GM18867 (cell line): ENCODE measurements around the gene EEFSEC.

Experiments used
- ATAC-seq: cut with Tn5 transposase; IDR thresholded peaks from one replicate; pipeline ENCODE4 v1.9.1; 2021; ENCODE audit warnings: mild to moderate bottlenecking, moderate library complexity; ENCODE audit not compliant: unreplicated experiment

The EEFSEC gene

DNA sequence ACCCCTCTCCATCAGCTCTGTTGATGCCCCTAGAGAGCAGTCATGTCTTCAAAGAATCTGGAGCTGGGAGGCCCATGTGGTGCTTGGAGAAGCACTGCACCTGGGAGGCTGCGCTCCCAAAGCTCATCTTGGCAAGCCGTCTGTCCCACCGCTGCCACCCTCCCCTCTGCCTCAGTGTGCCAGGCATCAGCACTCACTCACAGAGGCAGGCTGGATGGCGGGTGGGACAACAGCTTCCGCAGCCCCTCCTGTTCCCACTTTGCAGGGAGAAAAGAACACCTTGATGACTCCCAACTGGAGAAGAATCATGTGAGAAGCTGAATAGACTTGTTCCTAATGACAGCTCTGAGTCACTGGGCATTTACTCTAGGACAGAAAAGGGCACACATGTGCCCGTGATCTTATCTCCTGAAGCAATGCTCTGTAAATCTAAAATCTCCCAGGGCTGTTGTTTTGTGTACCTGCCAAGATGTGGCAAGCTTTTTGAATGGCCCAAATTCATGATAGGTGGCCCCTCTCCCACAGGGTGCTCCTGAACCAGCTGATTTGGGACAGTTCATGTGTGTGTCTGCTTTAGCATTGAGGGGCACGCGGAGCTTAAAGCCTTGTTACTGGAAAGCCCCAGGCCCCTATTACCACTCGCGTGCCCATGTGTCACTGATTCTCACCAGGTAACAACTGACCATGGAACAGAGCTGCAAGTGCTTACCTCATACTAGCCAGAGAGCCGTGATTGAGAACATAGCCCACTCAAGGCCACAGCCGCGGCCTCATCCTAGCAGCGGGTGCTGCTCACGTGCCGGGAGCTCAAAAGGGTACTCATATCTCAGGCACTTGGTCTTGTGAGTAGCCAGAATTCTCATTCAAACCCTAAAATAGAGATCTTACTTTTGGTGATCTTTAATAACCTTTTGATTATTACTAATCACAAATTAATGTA is 209.0 kb downstream of the EEFSEC start:
- no peak for ATAC-seq

DNA sequence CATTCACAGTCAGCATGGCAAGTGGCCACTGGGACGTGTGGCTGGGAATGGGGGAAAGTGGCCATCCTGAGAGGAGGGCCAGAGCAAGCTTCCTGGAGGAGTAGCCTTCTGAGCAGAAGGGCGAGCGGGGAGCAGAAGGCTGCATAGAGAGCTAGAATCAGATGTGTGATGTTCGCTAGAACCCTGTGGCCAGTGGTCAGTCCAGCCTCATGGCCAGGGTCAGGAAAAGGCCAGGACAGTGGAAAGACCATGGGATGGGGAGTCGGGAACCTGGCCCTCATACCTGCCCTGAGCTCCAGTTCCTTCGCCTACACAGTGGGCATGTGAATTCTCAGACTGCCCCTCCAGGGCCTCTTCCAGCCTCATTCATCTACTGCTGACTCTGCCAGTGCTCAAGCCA is 211.0 kb downstream of the EEFSEC start:
- no peak for ATAC-seq

DNA sequence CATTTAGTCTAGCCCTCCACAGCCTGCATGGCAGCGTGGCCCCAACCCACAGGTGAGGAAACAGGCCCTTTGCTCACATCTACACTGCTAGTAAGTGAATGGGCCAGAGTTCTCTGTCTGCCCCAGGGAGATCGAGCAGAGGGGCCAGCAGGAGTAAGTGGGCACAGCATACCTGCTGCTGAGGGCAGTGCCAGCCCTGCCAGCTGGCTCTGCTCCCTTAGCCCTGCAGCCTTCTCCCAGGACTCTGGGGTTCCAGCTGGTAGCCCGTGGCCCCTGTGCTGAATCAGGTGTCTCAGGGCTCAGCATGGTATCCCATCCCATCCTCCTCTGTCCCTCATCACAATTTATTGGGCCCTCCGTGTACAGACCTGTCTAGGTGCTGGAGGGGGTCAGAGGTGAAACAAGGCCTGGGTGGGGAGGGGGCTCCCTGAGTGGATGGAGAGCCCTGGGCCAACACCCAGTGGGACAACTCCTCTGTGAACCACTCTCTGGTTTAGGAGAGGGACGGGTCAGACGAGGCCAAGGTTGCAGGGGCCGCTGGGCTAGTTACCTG is 211.6 kb downstream of the EEFSEC start:
- no peak for ATAC-seq

DNA sequence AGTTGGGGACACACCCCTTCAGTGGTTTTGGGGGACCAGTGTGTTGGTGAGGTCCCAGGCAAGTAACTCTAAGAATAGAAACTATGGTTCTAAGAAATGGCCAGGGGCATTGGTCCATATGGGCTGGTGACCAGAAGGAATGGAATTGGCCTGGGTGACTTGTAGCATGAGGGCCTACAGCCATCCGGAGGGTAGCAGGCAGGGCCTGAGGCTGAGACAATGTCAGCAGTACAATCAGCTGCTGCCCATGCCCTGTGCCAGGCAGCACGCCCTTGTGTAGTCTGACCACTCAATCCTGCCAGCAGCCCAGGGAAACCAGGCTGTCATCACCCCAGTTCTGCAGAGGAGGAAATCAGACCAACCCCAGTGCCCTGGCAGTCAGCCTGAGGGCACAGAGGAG is 212.9 kb downstream of the EEFSEC start:
- ATAC-seq = no peak

DNA sequence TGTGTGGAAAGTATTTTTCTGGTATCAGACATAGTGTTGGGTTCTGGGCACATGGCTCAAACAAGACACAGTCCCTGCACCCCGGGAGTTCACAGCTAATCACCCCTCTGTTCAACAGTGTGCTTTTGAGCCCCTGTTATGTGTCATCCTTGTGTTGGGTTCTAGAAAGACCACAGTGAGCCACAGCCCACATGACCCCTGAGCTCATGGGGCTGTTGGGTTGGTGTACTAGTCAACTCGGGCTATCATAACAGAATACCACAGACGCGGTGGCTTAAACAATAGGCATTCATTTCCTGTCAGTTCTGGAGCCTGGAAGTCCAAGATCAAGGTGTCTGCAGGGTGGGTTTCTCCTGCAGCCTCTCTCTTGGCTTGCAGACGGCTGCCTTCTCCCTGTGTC is 213.4 kb downstream of the EEFSEC start:
- no peak for ATAC-seq

DNA sequence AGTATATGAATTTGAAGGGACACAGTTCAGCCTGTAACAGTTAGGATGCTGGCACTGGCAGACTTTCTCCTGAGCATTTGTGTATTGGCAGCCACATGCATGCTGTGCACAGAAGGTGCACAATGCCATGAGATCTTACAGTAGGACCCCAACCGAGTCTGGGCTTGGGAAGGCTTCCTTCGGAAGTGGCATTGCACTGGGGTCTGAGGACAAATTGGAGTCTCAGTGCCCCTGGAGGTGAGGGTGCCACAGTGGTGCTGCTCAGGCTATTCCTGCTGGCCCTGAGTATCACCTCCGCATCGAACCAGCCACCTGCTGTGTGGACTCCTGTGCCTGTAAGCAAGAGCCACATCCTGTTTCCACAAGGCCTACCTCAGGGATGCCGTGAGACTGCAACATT is 213.9 kb downstream of the EEFSEC start:
- no peak for ATAC-seq

DNA sequence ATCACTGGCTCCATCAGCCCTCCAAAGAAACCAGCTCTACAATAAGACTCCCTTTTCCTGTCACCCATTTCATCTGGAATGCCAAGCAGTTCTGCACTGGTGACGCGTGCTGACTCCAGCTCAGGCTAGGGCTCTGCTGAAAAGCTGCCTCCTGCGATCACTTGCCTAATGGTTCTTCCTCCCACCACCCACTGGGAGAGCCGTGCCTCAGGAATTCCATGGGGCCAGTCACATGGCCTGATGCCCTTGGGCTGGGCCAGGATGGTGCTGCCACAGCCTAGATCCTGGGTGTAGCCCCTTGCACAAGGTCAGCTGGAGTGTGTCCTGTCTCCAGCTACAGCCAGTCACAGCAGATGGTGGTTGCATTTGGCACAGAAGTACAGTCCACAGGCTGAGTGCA is 214.5 kb downstream of the EEFSEC start:
- no peak for ATAC-seq

DNA sequence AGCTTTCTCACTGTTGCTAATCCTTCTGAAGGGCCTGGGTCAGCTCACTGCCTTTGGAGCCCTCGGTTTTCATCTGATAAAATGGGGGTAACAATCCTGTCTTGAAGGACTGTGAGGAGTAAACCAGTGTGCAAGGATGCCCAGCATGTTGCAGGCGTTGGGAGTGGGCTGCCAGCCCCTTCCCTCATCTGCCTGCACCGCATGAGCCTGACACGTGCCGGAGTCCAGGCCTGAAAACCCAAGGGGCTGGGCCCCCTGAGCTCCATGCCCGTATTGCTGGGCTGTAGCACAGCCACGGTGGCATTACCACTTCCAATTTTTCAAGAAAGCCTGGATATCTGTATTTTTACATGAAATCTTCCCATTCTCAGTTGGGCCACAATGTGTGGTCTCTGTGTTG is 215.3 kb downstream of the EEFSEC start:
- no peak for ATAC-seq

DNA sequence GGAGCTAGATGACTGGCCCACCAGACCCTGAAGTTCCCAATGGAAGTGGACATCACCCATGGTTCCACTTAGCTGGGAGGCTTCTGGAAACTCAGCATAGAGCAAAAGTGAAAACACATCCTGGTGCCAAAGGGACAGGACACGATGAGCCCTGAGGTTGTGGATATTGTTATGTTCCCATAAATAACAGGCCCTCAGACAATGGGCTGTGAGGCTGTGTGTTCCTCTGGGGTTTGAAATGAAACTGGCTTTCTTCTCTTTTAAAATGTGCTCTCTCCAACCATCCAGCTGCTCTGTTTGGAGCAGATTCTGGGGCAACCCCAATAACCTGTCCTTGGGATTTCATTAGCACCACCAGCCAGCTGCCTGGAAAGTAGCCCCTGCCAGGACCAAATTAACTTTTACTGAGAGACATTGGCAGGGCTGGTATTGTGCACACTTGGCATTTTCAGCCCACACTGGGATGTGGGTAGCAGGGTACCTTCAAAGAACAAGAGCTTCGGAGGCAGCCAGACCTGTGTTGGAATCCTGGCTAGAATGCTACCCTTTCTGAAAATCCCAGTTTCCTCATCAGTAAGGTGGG is 215.9 kb downstream of the EEFSEC start:
- ATAC-seq = no peak

DNA sequence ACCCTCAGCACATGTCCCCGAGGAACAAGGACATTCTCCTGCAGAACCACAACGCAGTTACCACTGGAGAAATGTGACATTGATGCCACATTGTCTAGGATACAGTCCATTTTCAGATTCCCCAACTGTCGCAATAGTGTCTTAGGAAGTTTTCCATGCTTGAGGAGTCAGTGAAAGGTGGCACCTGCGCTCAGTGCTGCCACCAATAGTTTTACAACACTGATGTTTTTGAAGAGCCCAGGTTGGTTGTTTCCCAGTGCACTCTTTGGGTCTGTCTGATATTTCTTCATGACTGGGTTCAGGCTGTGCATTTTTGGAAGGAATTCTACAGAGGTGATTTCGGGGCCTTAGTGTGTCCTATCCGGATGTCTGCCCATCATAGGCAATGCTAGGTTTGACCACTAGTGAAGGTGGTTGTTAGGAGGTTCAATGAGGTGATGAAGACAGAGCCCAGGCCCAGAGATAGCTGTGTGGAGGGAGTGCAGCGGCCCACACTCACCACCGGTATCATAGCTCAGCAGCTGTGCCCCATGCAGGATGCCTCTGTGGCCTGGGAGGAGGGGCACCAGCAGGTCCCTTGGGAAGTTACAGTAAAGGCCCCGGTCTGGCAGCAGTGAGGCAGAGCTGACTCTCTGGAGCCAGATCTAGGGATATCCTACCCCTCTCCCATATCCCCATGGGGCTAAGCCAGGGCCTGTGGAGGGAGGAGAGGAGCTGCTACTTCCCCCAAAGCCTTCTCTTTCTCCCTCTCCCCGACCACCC is 216.8 kb downstream of the EEFSEC start:
- ATAC-seq = no peak

DNA sequence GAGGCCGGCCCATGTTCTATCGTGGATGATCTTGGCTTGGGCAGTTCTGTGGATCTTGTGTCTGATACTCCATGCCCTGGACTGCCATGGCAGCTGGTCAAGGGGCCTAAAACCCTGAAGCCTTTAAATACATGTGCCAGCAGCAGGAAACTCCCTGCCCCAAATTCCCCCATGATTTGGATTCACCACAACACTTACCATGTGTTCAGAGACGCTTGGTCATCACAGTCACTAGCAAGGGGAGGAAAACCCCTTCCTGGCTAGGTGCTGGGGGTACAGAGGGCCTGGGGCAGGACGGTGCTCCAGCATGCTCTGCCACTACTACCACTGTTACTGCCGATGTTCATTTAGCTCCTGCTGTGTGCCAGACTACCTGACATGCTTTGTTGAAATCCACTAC is 219.0 kb downstream of the EEFSEC start:
- no peak for ATAC-seq

DNA sequence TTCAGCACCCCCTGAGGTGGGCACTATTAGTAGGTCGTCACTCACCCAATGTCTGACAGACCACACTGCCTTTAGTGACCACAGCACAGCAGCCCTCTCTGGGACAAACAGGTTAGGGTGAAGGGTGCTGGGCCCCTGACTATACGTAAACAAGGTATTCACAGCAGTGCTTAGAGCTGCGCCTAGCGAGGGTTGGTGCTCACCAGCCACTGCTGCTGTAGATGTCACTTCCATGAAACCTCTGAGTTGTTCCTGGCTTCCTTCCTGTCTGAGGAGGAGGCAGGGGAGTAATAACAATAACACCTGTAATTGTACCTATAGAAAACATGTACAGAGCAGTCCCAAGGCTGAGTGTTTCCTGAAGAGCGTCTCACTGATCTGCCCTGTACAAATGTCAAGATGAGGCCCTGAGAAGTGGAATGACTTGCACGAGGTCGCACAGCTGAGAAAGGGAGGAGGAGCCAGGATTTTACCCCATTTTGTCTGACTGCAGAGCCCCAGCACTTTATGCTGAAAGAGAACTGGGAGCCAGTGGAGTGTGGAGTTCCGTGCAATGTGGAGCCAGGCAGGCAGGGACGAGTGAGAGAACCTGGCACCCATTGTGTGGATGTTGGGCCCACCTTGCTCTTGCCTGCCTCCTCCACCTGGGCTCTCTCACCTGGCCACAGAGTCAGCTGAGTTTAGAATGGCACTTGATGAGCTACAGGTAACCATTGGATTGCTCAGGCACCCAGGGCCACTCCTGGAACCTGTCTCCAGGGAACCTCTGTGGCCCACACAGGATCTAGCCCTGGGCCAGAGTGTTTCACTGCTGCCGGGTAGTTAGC is 219.6 kb downstream of the EEFSEC start:
- no peak for ATAC-seq

DNA sequence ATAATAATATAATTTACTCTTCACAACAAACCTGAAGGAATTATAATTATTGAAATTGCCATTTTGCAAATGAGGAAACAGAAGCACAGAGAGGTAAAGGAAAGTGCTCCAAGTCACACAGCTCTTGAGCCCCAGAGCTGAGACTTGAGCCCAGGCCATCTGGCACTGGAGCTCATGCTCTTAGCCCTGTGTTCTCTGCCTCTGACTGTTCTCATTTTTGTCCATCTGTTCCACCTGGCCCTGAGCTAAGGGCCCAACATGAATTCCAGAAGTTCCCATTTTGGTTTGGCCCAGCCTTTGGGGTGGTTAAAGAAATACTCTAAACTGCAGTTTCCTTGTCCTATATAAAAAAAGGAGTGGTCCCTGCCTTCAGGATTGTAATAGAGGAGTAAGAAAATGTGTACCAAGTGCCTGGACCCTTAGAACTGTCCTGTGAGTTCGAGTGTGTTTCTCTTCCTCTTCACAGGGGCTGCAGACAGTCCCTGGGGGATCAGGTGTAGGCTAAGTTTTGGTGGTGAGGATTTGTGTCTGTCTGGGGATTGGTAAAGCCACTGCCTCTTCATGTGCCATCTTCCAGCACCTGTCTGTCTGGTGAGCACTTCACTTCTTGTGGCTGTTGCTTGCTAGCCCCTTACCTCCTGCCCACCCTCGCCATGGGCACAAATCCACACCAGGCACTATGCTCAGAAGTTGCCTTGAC is 221.6 kb downstream of the EEFSEC start:
- no peak for ATAC-seq

DNA sequence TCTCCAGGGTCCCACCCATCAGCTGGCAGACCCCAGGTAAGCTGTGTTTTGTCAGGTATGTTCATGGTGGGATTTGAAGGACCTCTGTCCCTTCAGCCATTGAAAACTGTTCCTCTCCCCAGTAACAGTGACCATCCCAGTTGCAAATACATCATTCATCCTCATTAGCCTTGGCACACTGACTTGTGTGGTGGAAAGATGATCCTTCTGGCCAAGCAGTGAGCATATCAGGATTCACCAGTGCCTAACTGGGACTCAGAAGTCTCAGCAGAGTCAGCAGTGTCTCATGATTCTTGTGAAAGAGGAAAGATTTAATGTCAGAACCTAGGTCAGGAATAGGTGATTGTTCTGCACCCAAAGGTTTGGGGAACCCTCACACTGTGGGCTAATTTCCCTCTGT is 223.2 kb downstream of the EEFSEC start:
- no peak for ATAC-seq

DNA sequence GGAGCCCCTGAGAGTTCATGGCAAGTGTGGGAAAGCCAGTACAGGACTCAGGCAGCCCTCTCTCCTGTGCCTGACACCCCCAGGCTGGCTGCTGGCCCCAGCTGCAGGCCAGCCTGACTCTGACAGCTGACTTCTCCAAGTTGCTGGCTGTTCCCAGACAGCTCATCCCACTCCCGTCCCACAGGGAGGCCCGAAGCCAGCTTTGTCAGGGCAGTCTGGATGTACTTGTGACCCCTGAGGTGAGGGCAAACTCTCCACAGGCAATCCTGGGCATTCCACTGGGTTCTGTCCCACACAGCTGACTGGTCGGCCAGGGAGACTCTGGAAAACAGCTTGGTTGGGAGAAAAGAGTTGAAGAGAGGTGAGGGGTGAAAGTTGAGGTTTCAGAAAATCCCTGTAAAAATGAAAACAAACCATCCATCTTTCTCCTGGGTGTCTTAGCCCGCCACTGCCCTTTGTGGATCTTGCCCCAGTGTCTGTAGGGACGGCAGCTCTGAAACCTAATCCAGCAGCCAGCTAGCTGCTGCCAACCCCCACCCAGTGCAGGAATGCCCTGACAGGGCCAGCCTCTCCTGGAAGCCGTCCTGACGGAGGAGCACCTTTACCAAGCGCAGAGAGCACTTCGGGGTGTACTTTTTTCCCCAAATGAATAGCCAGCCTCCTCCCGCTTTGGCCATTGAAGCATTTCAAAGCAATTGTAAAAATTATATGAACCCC is 225.5 kb downstream of the EEFSEC start:
- ATAC-seq = no peak

DNA sequence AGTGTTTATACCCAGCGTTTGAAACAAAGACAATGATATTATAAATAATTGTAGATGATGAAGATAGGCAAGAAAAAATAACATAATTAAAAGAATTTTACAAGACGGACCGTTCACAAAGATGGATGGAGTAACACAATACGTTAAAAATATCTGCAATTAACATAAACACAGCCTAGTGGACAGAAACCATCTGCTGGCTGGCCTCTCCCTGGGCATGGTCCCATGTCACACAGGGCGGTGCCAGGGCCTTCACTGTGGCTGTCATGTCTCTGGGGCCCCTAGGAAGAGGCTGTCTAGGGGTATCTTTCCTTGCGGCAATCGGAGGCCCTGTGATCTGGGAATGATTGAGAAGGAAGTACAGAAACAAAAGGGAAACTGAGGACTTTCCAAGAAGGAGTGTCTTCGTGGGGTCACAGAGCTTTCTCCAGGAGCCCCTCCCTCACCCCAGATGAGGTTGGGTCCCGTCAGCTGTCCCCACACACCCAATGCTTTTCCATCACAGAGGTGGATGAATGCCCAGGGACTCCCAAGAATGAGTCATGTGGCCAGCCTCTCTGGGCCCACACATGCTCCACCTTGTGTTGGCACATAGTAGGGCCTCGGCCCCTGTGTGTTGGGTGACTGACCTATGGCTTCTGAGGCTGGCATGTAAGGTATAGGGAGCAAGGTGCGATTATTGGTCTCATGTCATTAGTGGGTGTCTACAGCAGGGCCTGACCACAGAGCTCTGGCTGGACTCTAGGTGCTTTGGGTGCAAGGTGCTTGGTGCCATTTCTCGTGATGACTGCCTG is 226.3 kb downstream of the EEFSEC start:
- ATAC-seq = no peak

DNA sequence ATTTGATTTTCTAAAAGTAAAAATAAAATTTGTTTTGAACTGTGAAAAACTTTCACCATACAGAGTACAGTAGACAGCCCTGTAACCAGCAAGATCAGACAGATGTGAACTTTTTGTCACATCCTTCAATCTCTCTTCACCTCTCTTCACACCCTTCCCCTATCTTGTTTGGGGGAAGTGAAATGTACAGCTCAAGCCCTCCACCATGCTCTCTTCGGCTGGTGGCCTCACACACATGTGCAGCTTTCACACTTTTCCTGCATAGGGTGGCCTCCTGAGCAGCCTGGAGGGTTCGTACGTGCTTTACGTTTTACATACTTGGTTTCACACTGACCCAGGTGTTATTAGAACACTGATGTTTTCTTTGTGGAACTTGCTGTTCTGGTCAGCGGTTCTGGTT is 227.0 kb downstream of the EEFSEC start:
- no peak for ATAC-seq

DNA sequence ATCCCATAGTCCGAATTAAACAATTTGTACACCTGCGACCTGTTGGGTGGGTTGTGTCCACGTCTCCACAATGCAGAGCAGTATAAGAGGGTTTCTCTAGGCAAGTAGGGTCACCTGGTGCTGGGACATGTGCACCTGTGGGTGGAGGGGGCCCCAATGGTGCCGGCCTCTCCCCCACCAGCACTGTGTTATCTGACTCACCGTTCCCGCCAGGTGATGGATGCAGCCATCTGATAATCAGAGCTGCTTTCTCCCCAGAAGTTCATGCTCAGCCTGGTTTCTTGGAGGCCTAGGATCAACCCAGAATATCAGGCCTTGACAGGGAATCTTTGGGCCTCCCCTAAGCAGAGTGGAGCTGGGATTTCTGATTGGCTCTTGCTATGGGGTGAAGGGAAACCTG is 227.4 kb downstream of the EEFSEC start:
- no peak for ATAC-seq

DNA sequence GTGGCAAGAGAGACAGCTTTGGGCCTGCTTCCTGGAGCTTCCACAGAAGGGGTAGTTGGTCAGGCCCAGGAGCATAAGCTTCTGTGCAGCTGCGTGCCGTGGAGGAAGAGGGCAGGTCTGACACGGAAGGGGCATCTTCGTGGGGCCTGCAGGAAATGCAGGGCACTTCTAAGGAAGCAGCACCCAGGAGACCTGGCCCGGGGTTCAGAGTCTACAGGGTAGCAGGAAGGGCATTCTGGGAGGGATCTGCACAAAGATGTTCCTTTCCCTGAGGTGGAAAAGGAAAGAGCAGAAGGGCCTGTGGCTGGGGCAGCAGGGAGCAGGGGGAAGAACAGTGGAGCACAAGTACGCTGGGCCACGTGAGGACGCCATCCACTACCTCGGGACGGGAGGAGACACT is 228.3 kb downstream of the EEFSEC start:
- no peak for ATAC-seq
